Mesenteric fat pad (tissue), 1 donor: Measurements from ENCODE around the gene KRTAP5-5. TPM values are rescaled to one million over a fixed set of nuclear protein-coding genes. Genes with fewer than 3 reads are reported as not detected.
"Not testable (repeated sequence)": the region's sequence is repeated elsewhere in the genome, so short reads cannot be mapped to it uniquely, and the experiment has no call there.

Source experiments
- DNase-seq: peaks from one replicate; pipeline ENCODE4 v3.0.0-alpha.2; 2020; ENCODE audit warnings: low spot score
- total RNA-seq: library from RNA; stranded (reverse); fragmentation: NEBNext Ultra II Directional; extraction: Animal tissue kit (Norgen Biotek cat#: 25700); gene quantifications from one replicate; pipeline ENCODE4 v1.2.1, GENCODE V29; 2021
- donor health status: DM: yes; HTN: yes; CAD: no.

The KRTAP5-5 gene
- total RNA-seq, 1 donor from 2014 or later = not detected

GRCh38 chr11:1655168-1656060, 25.8 kb downstream of the KRTAP5-5 start:
- peak; percentile 74 for DNase-seq

- peak; percentile 85 for DNase-seq
Observed at GRCh38 chr11:1656061-1656441, 26.5 kb downstream of the KRTAP5-5 start.

GRCh38 chr11:1656670-1657069, 27.1 kb downstream of the KRTAP5-5 start:
- peak; percentile 41 for DNase-seq

- peak; percentile 64 for DNase-seq
Observed at GRCh38 chr11:1659506-1659905, 29.9 kb downstream of the KRTAP5-5 start.

GRCh38 chr11:1660111-1660867, 30.7 kb downstream of the KRTAP5-5 start:
- DNase-seq = peak; percentile 64

GRCh38 chr11:1661454-1662269, 32.1 kb downstream of the KRTAP5-5 start:
- peak; percentile 72 for DNase-seq

- peak; percentile 14 for DNase-seq
Observed at GRCh38 chr11:1662699-1663283, 33.2 kb downstream of the KRTAP5-5 start.

- peak; percentile 30 for DNase-seq
Observed at GRCh38 chr11:1665313-1665712, 35.7 kb downstream of the KRTAP5-5 start.

- peak; percentile 78 for DNase-seq
Observed at GRCh38 chr11:1667121-1667850, 37.7 kb downstream of the KRTAP5-5 start.

- DNase-seq = peak; percentile 79
Observed at GRCh38 chr11:1667906-1668305, 38.3 kb downstream of the KRTAP5-5 start.

- DNase-seq = peak; percentile 71
Observed at GRCh38 chr11:1668911-1669473, 39.4 kb downstream of the KRTAP5-5 start.

GRCh38 chr11:1669546-1670218, 40.1 kb downstream of the KRTAP5-5 start:
- peak; percentile 76 for DNase-seq

GRCh38 chr11:1670457-1670856, 40.9 kb downstream of the KRTAP5-5 start:
- DNase-seq = not testable (repeated sequence)

GRCh38 chr11:1670905-1671371, 41.4 kb downstream of the KRTAP5-5 start:
- peak; percentile 81 for DNase-seq

GRCh38 chr11:1671658-1672057, 42.1 kb downstream of the KRTAP5-5 start:
- peak; percentile 20 for DNase-seq

- DNase-seq = peak; percentile 11
Observed at GRCh38 chr11:1672613-1673350, 43.2 kb downstream of the KRTAP5-5 start.

GRCh38 chr11:1673446-1674172, 44.0 kb downstream of the KRTAP5-5 start:
- DNase-seq = peak; percentile 8
